H9 (cell line): Measurements from ENCODE around the gene MAGI1. TPM values are rescaled to one million over a fixed set of nuclear protein-coding genes. Genes with fewer than 3 reads are reported as not detected.

Experiments used
- DNase-seq: peaks from one replicate; pipeline ENCODE4 v3.0.0-alpha.2; 2017
- H2AFZ ChIP-seq: one replicate; pipeline ENCODE4 v1.6.1; 2013; ENCODE audit warnings: mild to moderate bottlenecking, low read length, control low read depth, moderate library complexity
- H2AK5ac ChIP-seq: 2 replicates; pipeline ENCODE4 v1.6.1; 2013; ENCODE audit warnings: low read length, control low read depth, mixed read lengths; ENCODE audit not compliant: insufficient read length
- H2BK120ac ChIP-seq: one replicate; pipeline ENCODE4 v1.6.1; 2013; ENCODE audit warnings: low read depth, mild to moderate bottlenecking, low read length, control low read depth, inconsistent platforms; ENCODE audit not compliant: poor library complexity, severe bottlenecking
- H2BK12ac ChIP-seq: 2 replicates; pipeline ENCODE4 v1.6.1; 2013; ENCODE audit warnings: low read length, control low read depth, mixed read lengths, low read depth; ENCODE audit not compliant: insufficient read length
- H2BK15ac ChIP-seq: 2 replicates; pipeline ENCODE4 v1.6.1; 2013; ENCODE audit warnings: low read depth, low read length, control low read depth
- H2BK20ac ChIP-seq: one replicate; pipeline ENCODE4 v1.6.1; 2013; ENCODE audit warnings: low read depth, mild to moderate bottlenecking, low read length, control low read depth, inconsistent platforms; ENCODE audit not compliant: poor library complexity, severe bottlenecking
- H2BK5ac ChIP-seq: 2 replicates; pipeline ENCODE4 v1.6.1; 2013; ENCODE audit warnings: low read length, control low read depth, mixed read lengths; ENCODE audit not compliant: insufficient read length
- H3K14ac ChIP-seq: 2 replicates; pipeline ENCODE4 v1.6.1; 2013; ENCODE audit warnings: low read length, control low read depth; ENCODE audit not compliant: insufficient read depth
- H3K18ac ChIP-seq: 2 replicates; pipeline ENCODE4 v1.6.1; 2013; ENCODE audit warnings: low read depth, mild to moderate bottlenecking, mixed read lengths, low read length, control low read depth; ENCODE audit not compliant: insufficient read length
- H3K23ac ChIP-seq: 2 replicates; pipeline ENCODE4 v1.6.1; 2013; ENCODE audit warnings: low read length, control low read depth, mixed read lengths, low read depth; ENCODE audit not compliant: insufficient read length
- H3K23me2 ChIP-seq: 2 replicates; pipeline ENCODE4 v1.6.1; 2013; ENCODE audit warnings: low read depth, mild to moderate bottlenecking, mixed read lengths, low read length, control low read depth; ENCODE audit not compliant: insufficient read length, poor library complexity, severe bottlenecking
- H3K27ac ChIP-seq: 2 replicates; pipeline ENCODE4 v1.5.1; 2013; ENCODE audit warnings: low read length, control low read depth, mixed read lengths, low read depth; ENCODE audit not compliant: insufficient read length
- H3K27me3 ChIP-seq: 2 replicates; pipeline ENCODE4 v1.6.1; 2013; ENCODE audit warnings: low read length, control low read depth, inconsistent platforms; ENCODE audit not compliant: insufficient read depth
- H3K4ac ChIP-seq: 2 replicates; pipeline ENCODE4 v1.6.1; 2013; ENCODE audit warnings: low read depth, mild to moderate bottlenecking, control low read depth, inconsistent platforms, low read length, moderate library complexity
- H3K4me1 ChIP-seq: 2 replicates; pipeline ENCODE4 v1.6.1; 2013; ENCODE audit warnings: low read length, control low read depth, inconsistent platforms; ENCODE audit not compliant: insufficient read depth
- H3K4me2 ChIP-seq: 2 replicates; pipeline ENCODE4 v1.6.1; 2013; ENCODE audit warnings: low read length, control low read depth, mixed read lengths; ENCODE audit not compliant: insufficient read length, insufficient read depth
- H3K56ac ChIP-seq: 2 replicates; pipeline ENCODE4 v1.6.1; 2013; ENCODE audit warnings: low read depth, mild to moderate bottlenecking, mixed read lengths, low read length, control low read depth; ENCODE audit not compliant: insufficient read length
- H3K79me1 ChIP-seq: 2 replicates; pipeline ENCODE4 v1.6.1; 2013; ENCODE audit warnings: low read depth, mild to moderate bottlenecking, moderate library complexity, low read length, control low read depth, inconsistent platforms; ENCODE audit not compliant: insufficient read depth, poor library complexity, severe bottlenecking
- H3K79me2 ChIP-seq: 2 replicates; pipeline ENCODE4 v1.6.1; 2013; ENCODE audit warnings: low read length, control low read depth, inconsistent platforms; ENCODE audit not compliant: insufficient read depth
- H3K9ac ChIP-seq: 2 replicates; pipeline ENCODE4 v1.6.1; 2013; ENCODE audit warnings: low read length, control low read depth, mixed read lengths; ENCODE audit not compliant: insufficient read length; ENCODE audit errors: extremely low read depth
- H3K9me3 ChIP-seq: one replicate; pipeline ENCODE4 v1.6.1; 2013; ENCODE audit warnings: low read depth, low read length, inconsistent platforms; ENCODE audit not compliant: control insufficient read depth
- H3T11ph ChIP-seq: one replicate; pipeline ENCODE4 v1.6.1; 2013; ENCODE audit warnings: mild to moderate bottlenecking, low read length, control low read depth, inconsistent platforms
- H4K20me1 ChIP-seq: one replicate; pipeline ENCODE4 v1.6.1; 2013; ENCODE audit not compliant: control insufficient read depth, insufficient read length, insufficient read depth
- H4K5ac ChIP-seq: 2 replicates; pipeline ENCODE4 v1.6.1; 2013; ENCODE audit warnings: low read depth, mild to moderate bottlenecking, mixed read lengths, low read length, control low read depth; ENCODE audit not compliant: insufficient read length
- H4K8ac ChIP-seq: replicated peaks from 2 replicates; pipeline ENCODE4 v1.6.1; 2013; ENCODE audit warnings: low read length, control low read depth, mixed read lengths, low read depth; ENCODE audit not compliant: insufficient read length
- H4K91ac ChIP-seq: 2 replicates; pipeline ENCODE4 v1.6.1; 2013; ENCODE audit warnings: low read depth, mild to moderate bottlenecking, moderate library complexity, mixed read lengths, low read length, control low read depth; ENCODE audit not compliant: insufficient read length
- H3K27ac Mint-ChIP-seq, 3 experiments: 2 replicates in 2 of 3; 3 replicates in 1 of 3; pipeline ENCODE4 v1.8.0; 2020 to 2021; ENCODE audit warnings: mixed read lengths in 3 of 3, mild to moderate bottlenecking in 1 of 3, moderate library complexity in 1 of 3
- H3K27me3 Mint-ChIP-seq: 2 replicates; pipeline ENCODE4 v1.8.0; 2021; ENCODE audit warnings: low read depth, mild to moderate bottlenecking, moderate library complexity, mixed read lengths
- H3K36me3 Mint-ChIP-seq, 3 experiments: 2 replicates in 2 of 3; 3 replicates in 1 of 3; pipeline ENCODE4 v1.8.0; 2020 to 2021; ENCODE audit warnings: low read depth in 3 of 3, mixed read lengths in 3 of 3; ENCODE audit not compliant: insufficient read depth in 1 of 3
- H3K4me1 Mint-ChIP-seq, 2 experiments: 2 replicates each; pipeline ENCODE4 v1.8.0; 2020; ENCODE audit warnings: mixed read lengths in 2 of 2
- H3K4me3 Mint-ChIP-seq, 2 experiments: 2 replicates in 1 of 2; 3 replicates in 1 of 2; pipeline ENCODE4 v1.8.0; 2020 to 2021; ENCODE audit warnings: mild to moderate bottlenecking in 2 of 2, mixed read lengths in 2 of 2, moderate library complexity in 1 of 2
- H3K9me3 Mint-ChIP-seq, 2 experiments: 2 replicates in 1 of 2; 3 replicates in 1 of 2; pipeline ENCODE4 v1.8.0; 2020; ENCODE audit warnings: mild to moderate bottlenecking in 2 of 2, mixed read lengths in 2 of 2, moderate library complexity in 1 of 2
- WGBS: extraction: QIAGEN DNeasy Blood & Tissue Kit; methylation state at CpG from one replicate; pipeline ENCODE4 v1.1.7; 2013; ENCODE audit warnings: missing lambda C conversion rate, low lambda C conversion rate, mixed read lengths; ENCODE audit not compliant: insufficient read length; ENCODE audit errors: extremely low coverage; 5-methylcytosine and 5-hydroxymethylcytosine counted together
- total RNA-seq: library from RNA; stranded (reverse); gene quantifications from 2 replicates; pipeline ENCODE4 v1.2.1, GENCODE V29; 2021
- TF ChIP-seq, protein P1 (sequence below): fragments of 200-600 bp; sonication (generic); conservative IDR thresholded peaks from 3 replicates; pipeline ENCODE4 v1.8.0; 2021; ENCODE audit warnings: antibody characterized with exemption, mild to moderate bottlenecking

Gene MAGI1
- total RNA-seq, 1 experiment from 2014 or later = 65.7 TPM

DNA sequence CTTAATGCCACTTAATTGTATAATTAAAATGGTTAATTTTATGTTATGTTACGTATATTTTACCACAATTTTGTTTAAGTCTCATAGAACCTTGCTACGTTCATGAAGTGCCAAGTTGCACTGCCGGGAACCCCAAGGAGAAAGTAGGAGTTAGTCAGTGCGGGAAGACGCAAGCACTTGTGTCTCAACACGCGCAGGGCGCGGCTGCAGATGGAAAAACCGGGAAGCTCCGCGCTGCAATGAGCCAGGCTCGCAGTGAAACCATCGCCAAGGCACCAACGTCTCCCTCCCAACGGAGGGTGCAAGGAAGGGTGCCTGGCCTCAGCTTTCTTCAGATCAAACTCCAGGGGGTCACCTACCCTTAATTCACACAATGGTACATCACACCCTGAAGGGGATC is 21.6 kb downstream of the MAGI1 start:
- Mint-ChIP-seq H3K9me3 (no peaks in the 10 kb centered on the region), H3K4me3 (no peak overlapping the region), H3K27ac (no peak overlapping the region; a peak in 1 of 7 replicates), H3K27me3 (no peaks in the 10 kb centered on the region), H3K4me1 (peaks cover 44 to 48% of the 10 kb centered on the region in 2 experiments), H3K36me3 (no peaks in the 10 kb centered on the region)
- H2BK120ac ChIP-seq = no peak overlapping the region
- no peak overlapping the region for H3K18ac ChIP-seq
- TF ChIP-seq, protein P1, sequence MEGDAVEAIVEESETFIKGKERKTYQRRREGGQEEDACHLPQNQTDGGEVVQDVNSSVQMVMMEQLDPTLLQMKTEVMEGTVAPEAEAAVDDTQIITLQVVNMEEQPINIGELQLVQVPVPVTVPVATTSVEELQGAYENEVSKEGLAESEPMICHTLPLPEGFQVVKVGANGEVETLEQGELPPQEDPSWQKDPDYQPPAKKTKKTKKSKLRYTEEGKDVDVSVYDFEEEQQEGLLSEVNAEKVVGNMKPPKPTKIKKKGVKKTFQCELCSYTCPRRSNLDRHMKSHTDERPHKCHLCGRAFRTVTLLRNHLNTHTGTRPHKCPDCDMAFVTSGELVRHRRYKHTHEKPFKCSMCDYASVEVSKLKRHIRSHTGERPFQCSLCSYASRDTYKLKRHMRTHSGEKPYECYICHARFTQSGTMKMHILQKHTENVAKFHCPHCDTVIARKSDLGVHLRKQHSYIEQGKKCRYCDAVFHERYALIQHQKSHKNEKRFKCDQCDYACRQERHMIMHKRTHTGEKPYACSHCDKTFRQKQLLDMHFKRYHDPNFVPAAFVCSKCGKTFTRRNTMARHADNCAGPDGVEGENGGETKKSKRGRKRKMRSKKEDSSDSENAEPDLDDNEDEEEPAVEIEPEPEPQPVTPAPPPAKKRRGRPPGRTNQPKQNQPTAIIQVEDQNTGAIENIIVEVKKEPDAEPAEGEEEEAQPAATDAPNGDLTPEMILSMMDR = no peak
- H2AFZ ChIP-seq = no peak overlapping the region
- no peak overlapping the region; the same call in 1 of the 2 replicates for H3K14ac ChIP-seq
- no peak for DNase-seq
- H3K9me3 ChIP-seq = no peaks in the 10 kb centered on the region
- H4K8ac ChIP-seq = no peak overlapping the region
- no peak overlapping the region for H3T11ph ChIP-seq
- no peak overlapping the region for H4K5ac ChIP-seq
- H3K79me2 ChIP-seq = peaks cover 12% of the 10 kb centered on the region; the same call in 1 of the 2 replicates
- H3K27me3 ChIP-seq = no peaks in the 10 kb centered on the region
- H3K4ac ChIP-seq = no peak overlapping the region
- no peak overlapping the region for H2AK5ac ChIP-seq
- H2BK20ac ChIP-seq = no peak overlapping the region
- H3K9ac ChIP-seq = no peak overlapping the region
- H3K4me2 ChIP-seq = no peak overlapping the region
- H3K27ac ChIP-seq = no peak overlapping the region
- H4K91ac ChIP-seq = no peak overlapping the region
- no peak overlapping the region for H2BK5ac ChIP-seq
- no peaks in the 10 kb centered on the region for H3K23me2 ChIP-seq
- H3K4me1 ChIP-seq = peaks cover 8% of the 10 kb centered on the region; the same call in 1 of the 2 replicates
- no peak overlapping the region for H3K23ac ChIP-seq
- no CpG with 5 or more reads among the region's 16 CpGs for WGBS
- H3K56ac ChIP-seq = no peak overlapping the region
- no peaks in the 10 kb centered on the region for H4K20me1 ChIP-seq
- no peak overlapping the region for H2BK15ac ChIP-seq
- H2BK12ac ChIP-seq = no peak overlapping the region
- H3K79me1 ChIP-seq = peaks cover 4% of the 10 kb centered on the region
